ENCODE results near the gene SLAMF1.

The SLAMF1 gene

DNA sequence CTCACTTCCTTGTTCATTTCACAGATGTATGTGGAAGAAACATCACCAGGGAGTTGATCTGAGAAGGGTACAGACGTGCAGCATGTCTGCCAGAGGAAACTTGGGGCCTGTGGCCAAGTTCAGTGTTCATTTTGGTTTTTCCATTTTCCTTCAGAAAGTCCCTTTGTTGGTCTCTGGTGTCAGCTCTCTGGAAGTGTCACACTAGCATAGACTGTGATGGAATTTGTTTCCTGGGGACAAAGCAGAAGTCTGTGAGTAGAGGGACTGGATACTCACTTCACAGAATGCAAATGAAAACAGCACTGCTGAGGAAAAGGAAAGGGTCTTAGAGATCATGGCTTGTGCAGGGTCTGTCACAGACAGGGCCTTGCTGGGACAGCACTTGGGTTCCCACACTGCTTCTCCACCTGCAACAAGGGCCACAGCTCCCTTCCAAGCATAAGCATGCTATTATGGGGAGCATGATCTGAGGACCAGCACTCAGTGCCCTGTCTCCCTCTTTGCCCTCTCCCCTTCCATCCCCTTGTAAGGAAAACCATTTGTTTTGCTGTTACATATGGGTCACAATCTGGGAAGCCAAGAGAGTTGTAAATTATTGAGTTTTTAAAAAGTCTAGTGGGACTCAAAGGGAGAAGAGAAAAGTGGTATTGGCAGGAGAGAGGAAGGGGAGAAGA, 36.1 kb downstream of the SLAMF1 start:
- TF ChIP-seq, protein P1, sequence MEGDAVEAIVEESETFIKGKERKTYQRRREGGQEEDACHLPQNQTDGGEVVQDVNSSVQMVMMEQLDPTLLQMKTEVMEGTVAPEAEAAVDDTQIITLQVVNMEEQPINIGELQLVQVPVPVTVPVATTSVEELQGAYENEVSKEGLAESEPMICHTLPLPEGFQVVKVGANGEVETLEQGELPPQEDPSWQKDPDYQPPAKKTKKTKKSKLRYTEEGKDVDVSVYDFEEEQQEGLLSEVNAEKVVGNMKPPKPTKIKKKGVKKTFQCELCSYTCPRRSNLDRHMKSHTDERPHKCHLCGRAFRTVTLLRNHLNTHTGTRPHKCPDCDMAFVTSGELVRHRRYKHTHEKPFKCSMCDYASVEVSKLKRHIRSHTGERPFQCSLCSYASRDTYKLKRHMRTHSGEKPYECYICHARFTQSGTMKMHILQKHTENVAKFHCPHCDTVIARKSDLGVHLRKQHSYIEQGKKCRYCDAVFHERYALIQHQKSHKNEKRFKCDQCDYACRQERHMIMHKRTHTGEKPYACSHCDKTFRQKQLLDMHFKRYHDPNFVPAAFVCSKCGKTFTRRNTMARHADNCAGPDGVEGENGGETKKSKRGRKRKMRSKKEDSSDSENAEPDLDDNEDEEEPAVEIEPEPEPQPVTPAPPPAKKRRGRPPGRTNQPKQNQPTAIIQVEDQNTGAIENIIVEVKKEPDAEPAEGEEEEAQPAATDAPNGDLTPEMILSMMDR (conservative IDR thresholded peaks at IDR 0.05; ENCODE audit: low read depth, low read length), result no peak
- DNase-seq (ENCODE audit: low read depth), result no peak

DNA sequence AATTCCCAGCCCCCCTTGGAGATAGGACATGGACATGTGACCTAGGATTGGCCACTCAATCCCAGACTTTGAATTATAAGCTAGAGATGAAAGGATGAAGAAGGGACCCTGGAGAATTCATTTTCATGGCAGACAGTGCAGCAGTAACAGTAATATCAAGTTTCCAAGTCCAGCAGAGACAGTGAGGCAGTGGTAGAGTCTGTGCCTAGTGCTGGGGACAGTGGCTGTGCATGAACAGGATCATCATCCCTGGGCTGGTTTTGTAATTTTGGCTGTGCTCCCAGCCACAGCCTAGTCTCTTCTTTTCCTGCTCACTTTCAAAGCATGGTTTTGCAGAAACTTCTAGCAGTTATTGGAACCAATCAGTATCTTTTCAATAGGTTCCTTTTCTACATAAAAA, 37.9 kb downstream of the SLAMF1 start:
- H3K4me3 ChIP-seq (ENCODE audit: low read length), result no peak overlapping the region
- DNase-seq (ENCODE audit: low read depth), result no peak
- TF ChIP-seq, protein P1 (conservative IDR thresholded peaks at IDR 0.05; ENCODE audit: low read depth, low read length), result no peak

More for the DNA sequence above, 36.1 kb downstream of the SLAMF1 start:
- H3K4me3 ChIP-seq (ENCODE audit: low read length), result no peak overlapping the region

DNA sequence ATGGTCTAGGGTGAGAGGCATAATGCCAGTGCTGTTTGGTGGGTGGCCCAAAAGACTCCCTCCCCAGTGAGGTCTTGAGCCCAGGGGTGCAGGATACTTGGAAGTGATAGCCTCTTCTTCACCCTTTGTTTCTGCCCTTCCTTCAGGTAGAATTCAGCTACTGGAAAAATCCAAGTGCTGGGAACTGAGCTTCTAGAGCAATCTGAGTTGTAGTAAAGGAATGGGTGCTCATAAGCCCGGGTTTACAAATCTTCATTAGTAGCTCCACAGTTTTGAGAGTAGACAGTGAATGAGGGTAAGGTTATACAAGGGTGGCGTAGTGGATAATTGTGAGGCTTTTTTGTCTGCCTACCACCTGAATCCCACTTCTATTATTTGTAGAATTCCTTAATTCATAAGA, 38.3 kb downstream of the SLAMF1 start:
- DNase-seq (ENCODE audit: low read depth), result no peak
- TF ChIP-seq, protein P1 (conservative IDR thresholded peaks at IDR 0.05; ENCODE audit: low read depth, low read length), result no peak
- no peak overlapping the region for H3K4me3 ChIP-seq (ENCODE audit: low read length)

DNA sequence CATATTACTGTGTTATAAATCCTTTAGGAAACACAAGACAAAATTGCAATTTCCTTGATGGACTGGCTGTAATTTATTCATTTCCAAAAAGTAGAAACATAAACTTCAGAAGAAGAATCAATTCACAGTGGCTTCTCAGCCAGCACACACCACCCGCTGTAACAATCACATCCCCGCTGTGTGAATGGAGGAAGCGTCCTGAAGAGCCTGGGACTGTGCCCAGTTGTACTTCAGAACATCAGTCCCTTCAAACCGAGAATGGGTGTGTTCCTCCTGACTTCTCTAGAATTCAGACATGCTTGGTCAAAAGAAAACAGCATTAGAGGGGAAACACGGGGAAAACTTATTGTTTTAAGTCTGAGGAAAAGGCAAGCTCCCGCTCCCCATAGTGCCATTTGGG, 38.8 kb downstream of the SLAMF1 start:
- no peak overlapping the region for H3K4me3 ChIP-seq (ENCODE audit: low read length)
- TF ChIP-seq, protein P1 (conservative IDR thresholded peaks at IDR 0.05; ENCODE audit: low read depth, low read length), result no peak
- DNase-seq (ENCODE audit: low read depth), result no peak

DNA sequence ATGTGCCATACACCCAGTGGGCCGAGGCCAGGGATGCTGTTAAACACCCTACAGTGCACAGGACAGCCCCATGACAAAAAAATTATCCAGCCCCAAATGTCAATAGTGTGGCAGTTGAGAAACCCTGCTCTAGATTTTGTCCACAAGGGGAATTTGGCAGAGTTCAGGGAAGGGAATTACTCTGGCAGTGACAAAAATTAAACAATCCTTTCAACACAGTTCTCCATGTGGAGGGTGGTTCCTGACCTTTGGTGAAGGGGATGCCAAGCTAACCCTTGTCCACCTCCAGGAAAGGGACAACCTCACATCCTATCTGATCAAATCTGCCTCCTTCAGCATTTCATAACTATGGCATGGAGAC, 39.2 kb downstream of the SLAMF1 start:
- no peak for DNase-seq (ENCODE audit: low read depth)
- H3K4me3 ChIP-seq (ENCODE audit: low read length), result no peak overlapping the region
- TF ChIP-seq, protein P1 (conservative IDR thresholded peaks at IDR 0.05; ENCODE audit: low read depth, low read length), result no peak

- DNase-seq (ENCODE audit: low read depth), result peak; percentile 34
- no peak overlapping the region for H3K4me3 ChIP-seq (ENCODE audit: low read length)
- TF ChIP-seq, protein P1 (conservative IDR thresholded peaks at IDR 0.05; ENCODE audit: low read depth, low read length), result peak; percentile 75
Measured at GRCh38 chr1:160607011-160607671, 39.7 kb downstream of the SLAMF1 start.

DNA sequence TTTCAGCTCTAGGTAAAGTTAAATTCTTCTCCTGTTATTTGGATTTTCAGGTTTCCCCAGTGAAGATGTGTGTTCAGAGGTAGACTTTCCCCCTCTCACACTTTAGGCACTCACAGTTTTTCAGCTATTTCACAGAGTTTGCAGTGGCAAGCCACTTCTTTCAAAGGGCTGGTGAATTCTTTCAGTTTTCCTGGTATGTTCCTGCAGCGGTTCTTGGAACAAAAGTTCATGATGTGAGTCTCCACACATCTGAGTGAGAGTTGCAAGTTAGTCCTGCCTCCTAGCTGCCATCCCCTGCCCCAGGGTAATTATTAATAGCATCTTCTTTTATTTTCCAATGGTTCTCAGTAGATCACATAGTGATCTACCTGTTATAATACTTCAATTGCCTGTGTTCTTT, 40.2 kb downstream of the SLAMF1 start:
- DNase-seq (ENCODE audit: low read depth), result no peak
- H3K4me3 ChIP-seq (ENCODE audit: low read length), result no peak overlapping the region
- TF ChIP-seq, protein P1 (conservative IDR thresholded peaks at IDR 0.05; ENCODE audit: low read depth, low read length), result no peak

Data from retinal pigment epithelial cell (primary cell).